ENCODE data around the gene MAN1B1.

- TF ChIP-seq CTCF (optimal IDR thresholded peaks at IDR 0.05 in 1 of 3, IDR thresholded peaks at IDR 0.05 in 1 of 3, conservative IDR thresholded peaks at IDR 0.05 in 1 of 3; ENCODE audit: extremely low read depth in 1 of 3, insufficient read depth in 2 of 3, low read length in 3 of 3), result no peak
- TF ChIP-seq EZH2 (IDR thresholded peaks at IDR 0.05; ENCODE audit: low read length), result no peak
These were observed 28.0 kb downstream of the MAN1B1 start, which contains the start of gene DPP7 for GRCh38 chr9:137114613-137115393.

All from keratinocyte (primary cell).